ENCODE measurements around the gene RAB3B. TPM values are rescaled to one million over a fixed set of nuclear protein-coding genes. Genes with fewer than 3 reads are reported as not detected.

RAB3B gene
- total and polyA plus RNA-seq, 9 of the 15 experiments (the other 6 are each of a cell fraction or from before 2014, with no cell fraction given), result 0.07 to 0.47 (median 0.27) TPM

DNA sequence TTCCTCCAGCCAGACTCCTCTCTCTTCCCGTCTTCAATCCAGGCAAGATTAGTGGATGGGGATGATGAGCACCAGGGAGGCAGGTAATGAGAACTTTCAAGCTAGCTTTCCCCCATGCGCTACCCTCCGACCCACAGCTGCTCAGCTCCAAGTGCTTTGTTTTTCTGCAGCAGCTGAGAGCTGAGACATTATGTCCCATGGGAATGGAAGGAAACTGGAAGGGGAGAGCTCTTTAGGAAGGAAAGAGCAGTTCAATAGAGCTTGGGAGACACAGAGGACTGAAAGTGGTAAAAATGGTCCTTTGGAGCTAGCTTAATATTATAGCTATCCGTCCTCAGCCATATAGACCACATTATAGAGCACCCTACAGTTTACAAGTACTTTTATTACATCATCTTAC, 39.8 kb downstream of the RAB3B start:
- ATAC-seq, result no peak
- H3K9me3 ChIP-seq (replicated peaks; ENCODE audit: control insufficient read depth, insufficient read depth, low read depth, low read length), result no peaks in the 10 kb centered on the region
- no peak overlapping the region for H3K4me3 ChIP-seq
- H3K4me1 ChIP-seq (replicated peaks in 1 of 2; ENCODE audit: control insufficient read depth in 2 of 2, insufficient read depth in 2 of 2, low read length in 2 of 2), result peaks cover 8 to 20% of the 10 kb centered on the region in 2 experiments; a peak in 4 of 5 replicates
- in situ Hi-C loops (cut with MboI), result no loop called here
- no peaks in the 10 kb centered on the region for H3K79me2 ChIP-seq (ENCODE audit: control insufficient read depth, insufficient read depth, low read length)
- CTCF ChIA-PET (ENCODE audit: low intra/inter-chr PET ratio), result interaction anchor here (0.6 kb wide), 1 partner anchor 631 kb away, joined by 3 read pairs; no protein-coding TSS in a partner anchor
- H2AFZ ChIP-seq (ENCODE audit: low read depth, low read length), result no peak overlapping the region
- intact Hi-C loops (cut with micrococcal nuclease), result no loop called here
- no peaks in the 10 kb centered on the region for H3K36me3 ChIP-seq (ENCODE audit: control insufficient read depth, insufficient read depth, low read length)
- H3K27me3 ChIP-seq (ENCODE audit: control insufficient read depth in 2 of 2, insufficient read depth in 2 of 2, low read length in 2 of 2), result peaks cover 0 to 4% of the 10 kb centered on the region in 2 experiments; a peak in 2 of 5 replicates
- no peak overlapping the region for H3K27ac ChIP-seq (ENCODE audit: extremely low read depth, low read depth, low read length)
- BruUV-seq (replicated peaks), result no TSS peak
- no peak for DNase-seq (ENCODE audit: extremely low read depth in 1 of 4, low spot score in 3 of 4)
- H4K20me1 ChIP-seq (replicated peaks; ENCODE audit: control insufficient read depth, insufficient read depth, low read length), result no peaks in the 10 kb centered on the region
- TF ChIP-seq KDM4B (IDR thresholded peaks at IDR 0.05; ENCODE audit: borderline replicate concordance in 2 of 2, low read depth in 1 of 2) (no peak), HDAC2 (IDR thresholded peaks at IDR 0.05) (no peak), FOSL1 (tag; conservative IDR thresholded peaks at IDR 0.05) (no peak), SMAD4 (CRISPR knock-in tag; conservative IDR thresholded peaks at IDR 0.05) (no peak), ZFP30 (CRISPR knock-in tag; IDR thresholded peaks at IDR 0.05; ENCODE audit: borderline replicate concordance) (no peak), POU5F1 (IDR thresholded peaks at IDR 0.05; ENCODE audit: borderline replicate concordance, low read depth, low read length, partially characterized antibody) (no peak), CBFA2T3 (IDR thresholded peaks at IDR 0.05) (no peak), KLF10 (CRISPR knock-in tag; IDR thresholded peaks at IDR 0.05) (no peak)
- TF ChIP-seq, protein P1, sequence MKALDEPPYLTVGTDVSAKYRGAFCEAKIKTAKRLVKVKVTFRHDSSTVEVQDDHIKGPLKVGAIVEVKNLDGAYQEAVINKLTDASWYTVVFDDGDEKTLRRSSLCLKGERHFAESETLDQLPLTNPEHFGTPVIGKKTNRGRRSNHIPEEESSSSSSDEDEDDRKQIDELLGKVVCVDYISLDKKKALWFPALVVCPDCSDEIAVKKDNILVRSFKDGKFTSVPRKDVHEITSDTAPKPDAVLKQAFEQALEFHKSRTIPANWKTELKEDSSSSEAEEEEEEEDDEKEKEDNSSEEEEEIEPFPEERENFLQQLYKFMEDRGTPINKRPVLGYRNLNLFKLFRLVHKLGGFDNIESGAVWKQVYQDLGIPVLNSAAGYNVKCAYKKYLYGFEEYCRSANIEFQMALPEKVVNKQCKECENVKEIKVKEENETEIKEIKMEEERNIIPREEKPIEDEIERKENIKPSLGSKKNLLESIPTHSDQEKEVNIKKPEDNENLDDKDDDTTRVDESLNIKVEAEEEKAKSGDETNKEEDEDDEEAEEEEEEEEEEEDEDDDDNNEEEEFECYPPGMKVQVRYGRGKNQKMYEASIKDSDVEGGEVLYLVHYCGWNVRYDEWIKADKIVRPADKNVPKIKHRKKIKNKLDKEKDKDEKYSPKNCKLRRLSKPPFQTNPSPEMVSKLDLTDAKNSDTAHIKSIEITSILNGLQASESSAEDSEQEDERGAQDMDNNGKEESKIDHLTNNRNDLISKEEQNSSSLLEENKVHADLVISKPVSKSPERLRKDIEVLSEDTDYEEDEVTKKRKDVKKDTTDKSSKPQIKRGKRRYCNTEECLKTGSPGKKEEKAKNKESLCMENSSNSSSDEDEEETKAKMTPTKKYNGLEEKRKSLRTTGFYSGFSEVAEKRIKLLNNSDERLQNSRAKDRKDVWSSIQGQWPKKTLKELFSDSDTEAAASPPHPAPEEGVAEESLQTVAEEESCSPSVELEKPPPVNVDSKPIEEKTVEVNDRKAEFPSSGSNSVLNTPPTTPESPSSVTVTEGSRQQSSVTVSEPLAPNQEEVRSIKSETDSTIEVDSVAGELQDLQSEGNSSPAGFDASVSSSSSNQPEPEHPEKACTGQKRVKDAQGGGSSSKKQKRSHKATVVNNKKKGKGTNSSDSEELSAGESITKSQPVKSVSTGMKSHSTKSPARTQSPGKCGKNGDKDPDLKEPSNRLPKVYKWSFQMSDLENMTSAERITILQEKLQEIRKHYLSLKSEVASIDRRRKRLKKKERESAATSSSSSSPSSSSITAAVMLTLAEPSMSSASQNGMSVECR (CRISPR knock-in tag; IDR thresholded peaks at IDR 0.05), result no peak
- TF ChIP-seq, protein P2, sequence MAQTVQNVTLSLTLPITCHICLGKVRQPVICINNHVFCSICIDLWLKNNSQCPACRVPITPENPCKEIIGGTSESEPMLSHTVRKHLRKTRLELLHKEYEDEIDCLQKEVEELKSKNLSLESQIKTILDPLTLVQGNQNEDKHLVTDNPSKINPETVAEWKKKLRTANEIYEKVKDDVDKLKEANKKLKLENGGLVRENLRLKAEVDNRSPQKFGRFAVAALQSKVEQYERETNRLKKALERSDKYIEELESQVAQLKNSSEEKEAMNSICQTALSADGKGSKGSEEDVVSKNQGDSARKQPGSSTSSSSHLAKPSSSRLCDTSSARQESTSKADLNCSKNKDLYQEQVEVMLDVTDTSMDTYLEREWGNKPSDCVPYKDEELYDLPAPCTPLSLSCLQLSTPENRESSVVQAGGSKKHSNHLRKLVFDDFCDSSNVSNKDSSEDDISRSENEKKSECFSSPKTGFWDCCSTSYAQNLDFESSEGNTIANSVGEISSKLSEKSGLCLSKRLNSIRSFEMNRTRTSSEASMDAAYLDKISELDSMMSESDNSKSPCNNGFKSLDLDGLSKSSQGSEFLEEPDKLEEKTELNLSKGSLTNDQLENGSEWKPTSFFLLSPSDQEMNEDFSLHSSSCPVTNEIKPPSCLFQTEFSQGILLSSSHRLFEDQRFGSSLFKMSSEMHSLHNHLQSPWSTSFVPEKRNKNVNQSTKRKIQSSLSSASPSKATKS (CRISPR knock-in tag; IDR thresholded peaks at IDR 0.05), result no peak
- TF ChIP-seq, protein P3, sequence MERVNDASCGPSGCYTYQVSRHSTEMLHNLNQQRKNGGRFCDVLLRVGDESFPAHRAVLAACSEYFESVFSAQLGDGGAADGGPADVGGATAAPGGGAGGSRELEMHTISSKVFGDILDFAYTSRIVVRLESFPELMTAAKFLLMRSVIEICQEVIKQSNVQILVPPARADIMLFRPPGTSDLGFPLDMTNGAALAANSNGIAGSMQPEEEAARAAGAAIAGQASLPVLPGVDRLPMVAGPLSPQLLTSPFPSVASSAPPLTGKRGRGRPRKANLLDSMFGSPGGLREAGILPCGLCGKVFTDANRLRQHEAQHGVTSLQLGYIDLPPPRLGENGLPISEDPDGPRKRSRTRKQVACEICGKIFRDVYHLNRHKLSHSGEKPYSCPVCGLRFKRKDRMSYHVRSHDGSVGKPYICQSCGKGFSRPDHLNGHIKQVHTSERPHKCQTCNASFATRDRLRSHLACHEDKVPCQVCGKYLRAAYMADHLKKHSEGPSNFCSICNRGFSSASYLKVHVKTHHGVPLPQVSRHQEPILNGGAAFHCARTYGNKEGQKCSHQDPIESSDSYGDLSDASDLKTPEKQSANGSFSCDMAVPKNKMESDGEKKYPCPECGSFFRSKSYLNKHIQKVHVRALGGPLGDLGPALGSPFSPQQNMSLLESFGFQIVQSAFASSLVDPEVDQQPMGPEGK (CRISPR knock-in tag; IDR thresholded peaks at IDR 0.05; ENCODE audit: borderline replicate concordance), result no peak
- no peaks in the 10 kb centered on the region for H3K9me1 ChIP-seq (ENCODE audit: control insufficient read depth, insufficient read depth, low read length)
- POLR2A ChIA-PET, result interaction anchor here (0.6 to 2.6 kb wide), 2 partner anchors 9 to 18 kb away, joined by 4 to 7 read pairs; no protein-coding TSS in a partner anchor
- no peak overlapping the region for H3K4me2 ChIP-seq (ENCODE audit: insufficient read depth, low read length)
- H3K9ac ChIP-seq (ENCODE audit: insufficient read depth in 1 of 2, low read depth in 2 of 2, low read length in 2 of 2), result no peak overlapping the region
- FAIRE-seq, result no peak
- WGBS (ENCODE audit: insufficient coverage, low coverage, missing lambda C conversion rate), result 39% methylated on average over 4 of the region's 4 CpGs
